ENCODE measurements around the gene TCFL5.

DNA sequence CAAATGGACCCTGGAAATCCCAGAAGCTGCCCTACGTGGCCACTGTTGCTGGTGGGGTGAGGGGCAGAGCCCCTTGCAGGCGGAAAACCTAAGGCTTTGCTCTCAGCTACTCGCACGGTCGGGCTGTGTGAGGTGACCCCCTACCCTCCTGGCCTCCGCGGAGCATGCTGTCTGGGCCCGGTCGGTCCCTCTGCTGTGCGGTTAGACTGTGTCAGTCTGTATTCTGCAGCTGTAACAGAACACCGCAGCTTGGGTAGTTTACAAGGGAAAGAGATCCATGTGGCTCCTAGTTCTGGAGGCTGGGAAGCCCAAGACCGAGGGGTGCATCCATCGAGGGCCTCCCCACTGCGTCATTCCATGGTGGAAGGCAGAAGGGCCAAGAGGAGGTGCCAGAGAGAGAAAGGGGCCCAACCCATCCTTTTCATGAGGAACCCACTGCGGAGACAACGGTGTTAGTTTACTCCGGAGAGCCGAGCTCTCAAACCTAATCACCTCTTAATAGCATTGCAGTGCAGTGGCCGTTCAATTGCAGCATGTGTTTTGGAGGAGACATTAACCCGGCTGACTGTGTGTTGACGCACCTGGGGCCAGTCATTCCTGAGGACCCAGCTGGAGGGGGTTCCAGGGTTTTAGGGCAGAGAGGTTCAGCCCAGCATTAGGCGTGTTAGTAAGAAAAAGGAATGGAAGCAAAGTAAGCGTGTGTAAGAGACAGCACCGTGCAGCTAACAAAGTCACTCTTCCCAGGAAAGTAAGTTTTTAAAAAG, 26.5 kb downstream of the TCFL5 start:
- TF ChIP-seq, protein P1, sequence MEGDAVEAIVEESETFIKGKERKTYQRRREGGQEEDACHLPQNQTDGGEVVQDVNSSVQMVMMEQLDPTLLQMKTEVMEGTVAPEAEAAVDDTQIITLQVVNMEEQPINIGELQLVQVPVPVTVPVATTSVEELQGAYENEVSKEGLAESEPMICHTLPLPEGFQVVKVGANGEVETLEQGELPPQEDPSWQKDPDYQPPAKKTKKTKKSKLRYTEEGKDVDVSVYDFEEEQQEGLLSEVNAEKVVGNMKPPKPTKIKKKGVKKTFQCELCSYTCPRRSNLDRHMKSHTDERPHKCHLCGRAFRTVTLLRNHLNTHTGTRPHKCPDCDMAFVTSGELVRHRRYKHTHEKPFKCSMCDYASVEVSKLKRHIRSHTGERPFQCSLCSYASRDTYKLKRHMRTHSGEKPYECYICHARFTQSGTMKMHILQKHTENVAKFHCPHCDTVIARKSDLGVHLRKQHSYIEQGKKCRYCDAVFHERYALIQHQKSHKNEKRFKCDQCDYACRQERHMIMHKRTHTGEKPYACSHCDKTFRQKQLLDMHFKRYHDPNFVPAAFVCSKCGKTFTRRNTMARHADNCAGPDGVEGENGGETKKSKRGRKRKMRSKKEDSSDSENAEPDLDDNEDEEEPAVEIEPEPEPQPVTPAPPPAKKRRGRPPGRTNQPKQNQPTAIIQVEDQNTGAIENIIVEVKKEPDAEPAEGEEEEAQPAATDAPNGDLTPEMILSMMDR (IDR thresholded peaks at IDR 0.05) = no peak
- TF ChIP-seq SIN3A (IDR thresholded peaks at IDR 0.05; ENCODE audit: borderline replicate concordance, insufficient read depth, low read depth, low read length) = no peak
